HG03045 (cell line): ENCODE data around the gene NUMB.

Source experiments
- ATAC-seq: cut with Tn5 transposase; IDR thresholded peaks from one replicate; pipeline ENCODE4 v1.9.1; 2021; ENCODE audit warnings: mild to moderate bottlenecking, moderate library complexity; ENCODE audit not compliant: unreplicated experiment

The NUMB gene

DNA sequence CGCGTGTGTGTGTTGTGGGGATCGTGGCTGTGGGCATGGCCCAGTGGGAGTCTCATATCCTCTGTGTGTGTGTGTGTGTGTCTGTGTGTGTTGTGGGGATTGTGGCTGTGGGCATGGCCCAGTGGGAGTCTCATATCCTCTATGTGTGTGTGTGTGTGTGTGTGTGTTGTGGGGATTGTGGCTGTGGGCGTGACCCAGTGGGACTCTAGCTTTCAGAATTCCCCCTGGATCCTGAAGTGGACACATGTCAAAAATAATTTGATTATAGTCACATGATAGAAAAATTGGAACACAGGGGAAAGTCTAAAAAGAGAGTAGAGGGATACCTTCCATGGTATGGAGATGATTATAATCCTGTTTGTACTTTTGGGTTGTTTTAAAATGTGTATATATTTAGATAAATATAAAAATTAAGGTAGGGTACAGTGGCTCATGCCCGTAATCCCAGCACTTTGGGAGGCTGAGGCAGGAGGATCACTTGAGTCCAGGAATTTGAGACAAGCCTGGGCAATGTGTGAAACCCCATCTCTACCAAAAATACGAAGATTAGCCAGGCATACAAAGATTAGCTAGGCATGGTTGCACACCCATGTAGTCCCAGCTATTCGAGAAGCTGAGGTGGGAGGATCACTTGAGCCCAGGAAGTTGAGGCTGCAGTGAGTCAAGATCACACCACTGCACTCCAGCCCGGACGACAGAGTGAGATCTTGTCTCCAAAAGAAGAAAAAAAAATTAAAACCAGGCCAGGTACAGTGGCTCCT, 210.1 kb downstream of the NUMB start:
- no peak for ATAC-seq

DNA sequence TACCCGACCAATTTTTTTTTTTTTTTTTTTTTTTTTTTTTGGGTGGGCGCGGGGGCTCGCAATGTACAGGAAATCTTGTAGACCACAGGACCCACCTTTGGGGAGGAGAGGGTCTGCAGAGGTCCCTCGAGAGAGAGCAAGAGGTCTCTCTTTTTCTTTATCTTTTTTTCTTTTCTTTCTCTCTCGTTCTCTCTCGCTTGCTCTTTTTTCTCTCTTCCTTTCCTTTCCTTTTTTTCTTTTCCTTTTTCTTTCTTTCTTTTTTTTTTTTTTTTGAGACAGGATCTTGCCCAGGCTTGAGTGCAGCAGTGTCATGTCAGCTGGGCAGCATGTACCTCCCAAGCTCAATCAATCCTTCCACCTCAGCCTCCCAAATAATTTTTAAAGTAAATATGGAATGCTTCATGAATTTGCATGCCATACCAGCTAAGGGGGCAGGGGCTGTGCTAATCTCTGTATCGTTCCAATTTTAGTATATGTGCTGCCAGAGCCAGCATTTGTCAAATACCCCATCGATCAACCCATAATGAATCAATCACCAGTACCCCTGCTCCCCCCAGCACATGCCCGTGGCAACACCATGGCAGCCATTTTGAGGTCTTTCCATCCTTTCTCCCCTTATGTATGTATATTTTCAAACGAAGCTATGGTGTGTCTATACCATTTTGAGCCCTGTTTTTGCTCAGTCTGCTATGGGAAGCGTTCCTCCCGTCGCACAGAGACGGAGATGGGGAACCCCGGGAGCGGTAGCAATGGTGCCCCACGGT, 211.8 kb downstream of the NUMB start:
- no peak for ATAC-seq

DNA sequence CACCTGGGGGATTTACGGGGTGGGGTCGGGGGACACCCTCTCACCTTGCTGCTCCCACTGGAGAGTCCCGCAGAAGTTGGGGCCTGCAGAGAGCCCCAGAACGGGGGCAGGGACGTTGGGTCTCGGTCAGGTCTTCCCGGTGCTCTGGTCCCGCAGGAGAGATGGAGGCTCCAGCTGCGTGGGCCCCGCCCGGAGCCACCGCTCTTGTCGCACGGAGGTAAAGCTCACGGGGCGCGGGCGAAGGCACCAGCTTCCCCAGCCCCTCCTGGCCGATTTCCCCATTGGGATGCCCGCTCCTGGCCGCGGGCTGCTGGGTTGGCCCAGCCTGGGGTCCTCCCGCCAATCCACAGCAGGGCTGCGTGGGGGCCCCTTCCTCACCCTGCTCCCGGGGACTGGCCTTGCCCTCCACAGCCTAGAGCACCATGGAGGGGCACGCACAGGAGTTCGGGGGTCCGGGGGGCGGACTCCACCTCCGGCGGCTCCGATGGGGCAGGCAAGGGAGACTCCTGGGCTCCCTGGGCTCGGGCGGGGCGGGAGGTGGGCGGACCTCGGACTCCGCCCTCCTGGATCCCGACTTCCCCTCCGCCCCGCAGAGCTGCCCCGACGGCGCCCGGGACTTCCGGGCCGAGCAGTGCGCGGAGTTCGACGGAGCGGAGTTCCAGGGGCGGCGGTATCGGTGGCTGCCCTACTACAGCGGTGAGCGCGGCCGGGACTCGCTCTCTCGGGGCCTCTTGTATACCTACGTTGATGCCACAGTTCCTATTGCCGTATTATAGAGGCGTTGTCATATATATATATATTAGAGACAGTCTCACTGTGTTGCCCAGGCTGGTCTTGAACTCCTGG, 212.6 kb downstream of the NUMB start:
- ATAC-seq, result peak; percentile 48

DNA sequence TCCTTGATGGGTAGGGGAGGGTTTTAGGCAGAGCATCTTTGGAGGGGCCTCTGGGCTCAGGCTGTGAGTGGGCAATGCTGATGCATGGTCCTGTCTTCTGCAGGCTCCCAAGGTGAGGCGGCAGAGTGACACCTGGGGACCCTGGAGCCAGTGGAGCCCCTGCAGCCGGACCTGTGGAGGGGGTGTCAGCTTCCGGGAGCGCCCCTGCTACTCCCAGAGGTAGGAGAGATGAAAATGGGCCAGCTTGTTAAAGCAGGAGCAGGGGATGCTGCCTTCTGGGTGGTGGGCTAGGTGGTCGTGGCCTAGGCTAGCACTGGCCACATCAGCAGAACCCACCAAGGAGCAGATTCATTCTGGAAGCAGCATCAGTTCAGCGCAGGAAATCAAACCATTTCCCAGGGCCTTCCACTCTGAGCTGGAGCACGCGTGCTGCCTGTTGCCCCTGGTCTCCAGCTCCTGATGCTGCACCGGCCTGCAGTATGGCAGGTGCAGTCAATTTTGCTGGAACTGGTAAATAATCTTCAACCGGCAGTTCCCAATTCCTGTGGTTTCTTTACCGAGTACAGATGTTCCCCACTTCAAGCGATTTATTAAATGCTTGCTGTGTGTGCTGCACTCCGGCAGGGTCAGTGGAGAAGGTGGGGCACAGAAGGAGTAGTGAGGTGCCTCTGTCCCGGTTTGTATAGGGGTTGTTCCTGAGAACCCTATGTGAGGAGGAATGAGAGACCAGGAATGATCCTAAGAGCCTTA, 213.6 kb downstream of the NUMB start:
- no peak for ATAC-seq

DNA sequence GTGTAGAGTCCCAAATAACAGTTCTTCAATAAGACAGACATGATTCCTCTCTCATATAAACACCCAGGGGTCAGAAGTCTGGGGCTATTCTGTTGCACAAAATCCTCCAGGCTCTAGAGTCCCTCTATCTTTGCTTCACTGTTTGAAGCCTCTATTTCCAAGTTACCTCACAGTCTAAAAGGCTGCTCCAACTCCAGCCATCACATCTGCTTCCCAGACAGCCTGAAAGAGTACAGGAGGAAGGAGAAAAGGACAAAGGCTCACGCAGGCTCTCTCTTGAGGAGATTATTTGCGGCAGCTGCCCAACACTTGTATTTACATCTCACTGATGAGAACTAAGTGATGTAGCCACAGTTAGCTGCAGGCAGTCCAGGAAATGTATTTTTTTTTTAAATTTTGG, 214.6 kb downstream of the NUMB start:
- ATAC-seq, result no peak

DNA sequence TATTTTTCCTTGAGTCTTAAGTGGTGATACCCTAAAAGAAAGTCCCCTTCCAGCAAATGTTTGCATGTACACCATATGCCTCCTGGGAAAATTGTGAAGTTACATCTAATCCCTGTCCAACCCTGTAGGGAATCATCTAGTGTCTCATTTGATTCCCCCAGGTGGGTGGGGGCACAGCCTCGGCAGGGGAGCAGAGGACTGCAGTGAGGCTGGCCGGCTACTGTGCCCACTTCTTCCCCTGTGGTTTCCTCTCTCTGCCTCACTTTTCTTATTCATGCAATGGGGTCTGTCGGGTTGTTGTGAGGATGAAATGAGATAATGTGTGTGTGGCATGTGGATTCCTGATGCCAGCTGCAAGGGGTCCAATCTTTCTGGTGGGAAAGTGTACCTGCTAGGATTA, 215.0 kb downstream of the NUMB start:
- no peak for ATAC-seq

DNA sequence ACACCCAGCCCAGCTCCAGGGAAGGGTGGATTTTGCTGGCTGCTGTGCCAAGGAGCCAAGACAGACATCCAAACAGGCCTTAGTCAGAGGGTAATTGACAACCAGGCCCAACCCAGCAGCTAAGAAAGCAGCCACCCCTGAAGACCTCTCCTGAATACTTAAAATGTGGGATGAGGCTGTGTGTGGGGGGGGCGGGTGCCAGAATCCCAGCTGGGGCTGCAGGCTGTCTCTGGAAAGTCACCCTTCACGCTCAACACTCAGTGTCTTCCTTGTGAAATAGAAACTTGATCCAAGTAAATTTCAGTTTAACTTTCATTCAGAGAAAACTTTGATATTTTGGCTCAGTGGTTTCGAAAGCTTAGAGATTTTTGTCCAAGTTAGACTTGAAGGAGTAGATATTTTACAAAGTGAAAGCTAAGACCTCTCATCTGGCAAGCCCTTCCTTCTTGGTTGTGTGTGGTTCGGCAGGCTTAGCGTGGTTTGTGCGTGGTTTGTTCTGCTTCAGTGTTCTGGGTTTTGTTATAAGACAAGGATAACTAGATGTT, 215.9 kb downstream of the NUMB start:
- no peak for ATAC-seq

DNA sequence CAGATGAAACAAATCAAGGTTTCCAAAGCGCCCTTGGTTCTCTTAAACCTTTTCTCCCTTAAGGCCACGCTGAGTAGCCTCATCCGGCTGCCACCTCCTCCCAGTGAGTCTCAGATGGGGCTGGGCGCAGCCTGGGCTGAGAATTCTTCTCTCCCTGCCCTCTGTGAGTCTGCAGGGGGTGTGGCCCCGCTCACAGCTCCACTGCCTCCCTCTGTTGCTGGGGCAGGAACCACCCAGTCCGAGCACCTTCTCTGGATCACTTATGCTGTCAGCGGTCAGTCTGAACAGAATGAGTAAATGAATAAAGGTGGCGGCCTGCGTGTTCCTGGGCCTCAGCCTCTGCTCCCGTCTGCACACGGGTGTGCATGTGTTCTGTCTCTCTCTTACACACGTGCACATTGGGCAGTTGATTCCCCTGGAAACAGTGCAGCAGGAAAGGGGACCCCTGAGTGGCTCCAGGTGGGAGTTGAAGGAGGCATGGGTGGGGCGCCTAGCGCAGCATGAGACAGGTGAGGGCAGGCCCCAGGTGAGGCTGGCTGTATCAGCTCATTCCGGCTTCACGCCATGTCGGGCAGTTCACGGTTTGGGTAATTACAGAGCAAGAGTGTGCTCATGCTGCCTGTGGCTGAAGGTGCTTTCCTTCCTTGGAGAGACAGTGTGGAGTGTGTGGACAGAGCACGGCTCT, 216.7 kb downstream of the NUMB start:
- no peak for ATAC-seq

DNA sequence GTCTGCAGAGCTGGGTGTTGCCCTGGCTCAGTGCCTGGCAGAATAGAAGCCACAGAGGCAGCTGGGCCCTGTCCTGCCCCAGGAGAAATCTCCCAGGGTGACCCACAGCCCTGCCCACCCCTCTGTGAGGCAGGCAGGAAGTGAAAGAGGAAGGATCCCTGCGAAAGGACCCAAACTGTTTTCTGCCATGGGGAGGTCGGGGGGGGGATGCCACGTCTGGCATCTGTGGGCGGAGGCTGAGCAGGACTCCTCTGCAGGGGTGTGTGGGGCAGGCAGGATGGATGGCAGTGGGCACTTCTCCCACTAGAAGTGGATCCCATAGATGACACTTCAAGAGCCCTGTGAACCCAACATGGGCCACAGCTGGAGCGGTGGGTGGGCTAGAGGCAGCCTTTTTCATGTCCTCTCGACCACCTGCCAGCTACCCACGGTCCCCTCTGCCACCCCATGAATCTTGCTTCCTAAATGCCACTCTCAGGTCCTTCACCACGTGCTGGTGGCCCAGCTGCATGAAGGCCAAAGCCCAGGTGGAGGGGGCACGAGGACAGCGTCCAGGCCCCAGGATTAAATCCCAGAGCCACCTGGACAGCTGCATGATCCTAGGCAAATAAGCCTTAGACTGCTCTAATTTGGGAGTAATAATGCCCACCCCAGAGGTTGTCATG, 217.4 kb downstream of the NUMB start:
- no peak for ATAC-seq

DNA sequence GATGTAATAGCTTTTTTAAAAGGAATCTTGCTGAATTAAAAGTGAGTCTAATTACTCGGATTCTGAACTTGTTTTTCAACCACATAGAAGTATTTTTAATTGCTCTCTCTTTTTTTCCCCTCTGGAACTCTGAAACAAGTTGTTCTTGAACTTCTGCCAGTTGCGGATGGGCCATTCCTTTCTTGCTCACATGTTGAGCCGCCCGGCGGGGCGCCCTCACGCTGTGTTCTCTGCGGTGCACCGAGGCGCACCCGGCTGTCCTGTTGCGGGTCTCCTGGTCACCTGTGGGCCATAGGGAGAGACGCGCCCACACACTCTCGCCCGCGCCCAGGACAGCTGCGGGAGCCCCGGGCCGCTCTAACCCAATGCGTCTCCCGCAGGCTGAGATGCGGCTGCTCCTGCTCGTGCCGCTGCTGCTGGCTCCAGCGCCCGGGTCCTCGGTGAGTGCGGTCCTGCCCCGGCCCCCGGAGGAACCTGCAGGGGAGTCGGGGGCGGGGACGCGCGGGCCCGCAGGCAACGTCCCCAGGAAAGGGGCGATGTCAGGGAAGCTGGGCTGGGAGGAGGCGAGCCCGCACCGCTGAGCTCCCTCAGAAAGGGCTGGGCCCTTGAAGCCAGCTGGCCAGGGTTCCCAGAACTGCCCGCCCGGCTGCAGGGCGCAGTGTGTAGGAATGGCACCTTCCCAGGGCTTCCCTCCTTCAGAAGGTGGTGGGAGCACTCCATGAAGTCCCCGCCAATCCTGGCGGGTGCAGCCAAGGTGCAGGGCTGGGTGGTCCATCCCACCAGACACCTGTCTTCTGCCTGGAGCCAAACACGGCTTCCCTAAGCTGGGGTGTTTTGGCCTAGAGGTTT, 218.7 kb downstream of the NUMB start:
- no peak for ATAC-seq

DNA sequence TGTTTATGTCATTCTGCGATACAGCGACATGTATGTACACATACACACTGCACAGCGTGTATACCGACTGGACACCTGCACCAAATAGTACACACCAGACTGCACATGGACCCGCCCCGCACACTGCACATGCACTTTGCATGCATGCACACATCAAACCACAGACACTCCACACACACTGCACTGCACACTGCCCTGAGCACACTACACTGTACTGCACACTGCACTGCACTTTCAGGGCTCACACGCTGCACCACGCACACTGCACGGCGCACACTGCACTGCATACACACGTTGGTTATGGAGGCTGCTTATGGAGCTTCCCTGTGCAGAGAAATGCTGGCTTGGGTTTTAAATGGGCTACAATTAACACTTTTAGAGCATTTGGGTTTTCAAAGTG, 219.4 kb downstream of the NUMB start:
- no peak for ATAC-seq

DNA sequence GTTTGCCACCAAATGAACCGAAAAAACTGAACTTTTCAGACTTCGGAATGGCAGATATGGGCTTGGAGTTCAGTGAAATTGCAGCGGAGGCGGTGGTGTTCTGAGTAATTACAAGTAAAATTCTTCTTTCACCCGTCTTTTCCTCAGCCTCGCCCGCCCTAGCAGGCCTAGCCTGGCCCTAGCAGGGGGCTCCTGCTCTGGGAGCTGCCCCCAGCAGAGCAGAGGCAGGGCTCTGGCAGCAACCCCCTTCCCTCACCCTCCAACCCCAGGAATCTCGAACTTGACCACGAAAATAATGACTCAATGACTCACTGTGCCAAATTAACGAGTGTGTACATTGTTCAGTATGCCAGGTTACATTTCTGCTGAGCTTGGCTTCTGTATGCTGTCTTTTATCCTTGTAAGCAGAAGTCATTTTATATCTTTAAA, 219.9 kb downstream of the NUMB start:
- ATAC-seq, result no peak

DNA sequence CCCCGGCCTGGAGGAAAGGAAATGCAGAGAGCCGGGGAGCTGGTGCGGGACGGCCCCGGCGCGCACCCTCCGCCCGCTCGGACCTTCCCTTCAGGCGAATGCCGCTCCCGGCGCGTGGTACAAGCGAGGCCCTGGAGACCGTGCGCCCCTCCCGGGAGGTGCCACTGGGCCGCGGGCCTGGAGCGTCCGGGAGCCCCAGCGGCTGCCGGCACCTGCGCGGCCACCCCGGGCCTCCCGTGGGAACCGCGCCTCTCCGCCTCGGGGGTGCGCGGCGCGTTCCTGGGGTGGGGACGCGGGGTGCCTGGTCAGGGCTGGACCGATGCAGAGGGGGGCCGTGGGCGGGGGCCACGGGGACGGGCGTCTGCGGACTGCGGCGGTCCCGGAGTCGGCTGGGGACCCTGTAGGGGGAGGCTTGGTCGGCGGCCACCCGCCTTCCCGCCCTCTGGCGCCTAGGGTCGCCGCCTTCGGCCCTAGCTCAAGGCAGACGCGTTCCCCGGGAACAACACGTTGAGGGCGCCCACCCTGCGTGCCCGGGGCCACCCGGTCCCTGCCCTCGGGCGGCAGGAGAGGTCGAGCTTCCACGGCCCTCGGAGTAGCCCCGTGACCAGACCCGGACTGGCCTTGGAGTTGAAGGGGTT, 220.4 kb downstream of the NUMB start:
- no peak for ATAC-seq

DNA sequence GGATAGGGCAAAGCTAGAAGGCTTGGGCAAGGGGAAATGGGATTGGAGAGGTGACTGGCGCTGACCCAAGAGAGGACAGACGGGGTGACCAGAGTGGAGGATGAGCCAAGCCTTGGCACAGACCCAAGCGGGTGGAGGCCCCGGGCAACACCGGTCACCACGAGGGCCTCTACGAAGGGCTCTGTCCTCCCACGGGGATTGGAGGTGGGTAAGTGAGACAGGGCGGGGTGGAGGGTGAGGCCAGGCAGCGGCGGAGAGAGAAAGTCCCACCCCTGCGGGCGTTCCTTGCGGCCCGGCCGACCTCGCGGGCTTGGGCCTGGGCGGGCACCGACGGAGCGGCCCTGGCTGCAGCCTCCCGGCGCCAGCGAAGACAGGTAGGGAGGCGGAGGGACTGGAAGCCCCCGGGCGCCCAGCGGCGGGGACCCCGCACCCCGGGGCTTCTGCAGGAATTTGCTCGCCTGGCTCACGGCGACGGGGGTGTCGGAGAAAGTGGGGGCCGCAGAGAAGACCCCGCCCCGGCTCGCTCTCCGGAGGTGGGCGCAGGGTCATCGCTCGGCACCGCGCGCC, 221.0 kb downstream of the NUMB start, which contains the start of gene PAPLN:
TSS of gene PAPLN (plus strand) at position 288 of the 567 bp plus-strand sequence. CDS start 2,273 bp downstream, outside the sequence.
- no peak for ATAC-seq

DNA sequence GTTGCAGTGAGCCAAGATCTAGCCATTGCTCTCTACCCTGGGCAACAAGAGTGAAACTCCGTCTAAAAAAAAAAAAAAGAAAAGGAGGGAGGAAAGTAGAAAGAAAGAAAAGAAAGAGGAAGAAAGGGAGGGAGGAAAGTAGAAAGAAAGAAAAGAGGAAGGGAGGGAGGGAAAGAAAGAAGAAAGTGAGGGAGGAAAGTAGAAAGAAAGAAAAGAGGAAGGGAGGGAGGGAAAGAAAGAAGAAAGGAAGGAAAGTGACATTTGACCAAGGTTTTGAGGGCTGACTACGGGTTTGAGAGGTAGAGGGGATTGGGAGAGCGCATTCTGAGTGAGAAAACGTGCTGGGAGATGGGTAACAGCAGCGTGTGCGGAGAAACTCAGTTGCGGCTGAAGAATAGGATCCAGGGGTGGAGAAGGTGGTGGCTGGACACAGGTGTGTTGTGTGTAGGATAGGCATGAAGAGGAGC, 221.6 kb downstream of the NUMB start:
- ATAC-seq, result no peak

DNA sequence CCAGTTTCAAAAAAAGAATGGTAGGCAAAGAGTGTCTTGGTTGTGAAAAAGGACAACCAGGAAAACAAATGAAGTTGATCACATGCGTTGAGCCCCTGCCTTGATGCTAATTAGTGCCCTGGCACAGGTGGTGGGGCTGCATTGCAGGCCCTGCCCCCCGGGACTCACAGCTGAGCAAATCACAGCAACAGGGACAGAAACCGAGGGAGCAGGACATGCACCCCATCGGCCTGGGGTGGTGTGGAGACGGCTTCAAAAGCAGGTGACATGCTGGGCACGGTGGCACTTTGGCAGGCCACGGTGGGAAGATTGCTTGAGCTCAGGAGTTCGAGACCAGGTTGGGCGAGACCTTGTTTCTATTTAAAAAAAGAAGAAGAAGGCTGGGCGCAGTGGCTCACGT, 222.2 kb downstream of the NUMB start:
- ATAC-seq, result no peak

DNA sequence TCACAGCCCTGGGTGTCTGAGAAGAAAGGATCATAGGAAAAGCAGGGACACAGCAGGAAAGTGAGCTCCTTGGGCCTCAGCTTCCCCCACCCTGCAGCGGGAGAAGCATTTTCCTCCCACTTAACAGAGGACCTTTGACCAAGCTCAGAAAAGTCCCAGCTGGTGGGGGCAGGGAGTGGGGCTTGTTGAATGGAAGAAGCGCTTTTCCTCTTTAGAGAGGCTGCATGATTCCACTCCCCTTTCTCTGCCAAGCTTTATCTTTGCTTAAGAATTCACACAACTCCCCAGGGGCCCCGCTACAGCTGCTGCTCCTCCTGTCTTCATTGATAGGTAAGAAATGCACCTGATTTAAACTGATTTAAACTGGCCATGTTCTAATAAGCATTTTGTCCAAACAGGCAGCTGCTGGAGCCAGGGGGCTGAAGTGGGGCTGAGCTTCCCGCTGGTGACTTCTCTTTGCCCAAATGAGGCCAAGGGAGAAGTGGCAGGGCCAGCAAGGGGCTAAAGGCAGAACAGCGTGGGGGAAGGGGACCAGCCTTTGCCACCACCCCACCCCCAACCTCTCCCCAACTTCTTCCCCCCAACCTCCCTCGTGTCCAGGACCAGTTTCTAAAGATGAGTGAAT, 222.7 kb downstream of the NUMB start:
- no peak for ATAC-seq
